ENCODE measurements around the gene KIF20A. TPM values are rescaled to one million over a fixed set of nuclear protein-coding genes. Genes with fewer than 3 reads are reported as not detected.

KIF20A gene
- polyA plus RNA-seq, 1 of the 3 experiments (the other 2 are of a cell fraction), result 16.0 TPM

- no peak for TF ChIP-seq FOSL2 (IDR thresholded peaks at IDR 0.05; ENCODE audit: borderline replicate concordance, low read depth)
- no peak for TF ChIP-seq TCF12 (IDR thresholded peaks at IDR 0.05)
- no peak for TF ChIP-seq CTCF (IDR thresholded peaks at IDR 0.05)
- no peak for TF ChIP-seq SMC3 (IDR thresholded peaks at IDR 0.05; ENCODE audit: low read depth, low read length)
- TF ChIP-seq IRF3 (IDR thresholded peaks at IDR 0.05; ENCODE audit: low read depth, low read length), result no peak
- no peak for TF ChIP-seq EP300 (IDR thresholded peaks at IDR 0.05; ENCODE audit: borderline replicate concordance in 1 of 2, low read depth in 1 of 2, low read length in 1 of 2)
- 0 out of 2 replicates have a peak, but pooled peaks have one; percentile 17 for TF ChIP-seq MAX (IDR thresholded peaks at IDR 0.05; ENCODE audit: low read depth)
- 0 out of 2 replicates have a peak, but pooled peaks have one; percentile 12 for TF ChIP-seq ELF1 (IDR thresholded peaks at IDR 0.05)
Observed at GRCh38 chr5:138138949-138139780, 39.7 kb upstream of the KIF20A start, which contains the start of gene NME5 (continued).

- no peaks in the 10 kb centered on the region for H3K27me3 ChIP-seq (ENCODE audit: insufficient read depth)
- peak overlapping the region; percentile 84 for H3K4me2 ChIP-seq
- 39% methylated on average over 3 of the region's 3 CpGs for WGBS (ENCODE audit: low lambda C conversion rate)
- H3K9ac ChIP-seq, result no peak overlapping the region
- H3K4me1 ChIP-seq (ENCODE audit: control insufficient read depth in 1 of 2, insufficient read depth in 2 of 2, low read depth in 1 of 2, low read length in 1 of 2), result no peaks in the 10 kb centered on the region
- TF ChIP-seq USF1 (IDR thresholded peaks at IDR 0.05; ENCODE audit: borderline replicate concordance, low read depth) (no peak), IRF3 (IDR thresholded peaks at IDR 0.05; ENCODE audit: low read depth, low read length) (no peak), JUND (IDR thresholded peaks at IDR 0.05) (no peak), USF2 (IDR thresholded peaks at IDR 0.05; ENCODE audit: borderline replicate concordance, low read depth, low read length) (no peak), PBX3 (IDR thresholded peaks at IDR 0.05) (no peak)
- ChIA-PET POLR2A (interaction anchor here (0.9 kb wide), 1 partner anchor 9 kb away, joined by 3 read pairs; no protein-coding TSS in a partner anchor), CTCF (interaction anchor here (0.6 to 2.0 kb wide), 8 partner anchors 10 to 361 kb away, joined by 3 to 14 read pairs (median 4); no protein-coding TSS in a partner anchor)
- H3K27ac ChIP-seq (ENCODE audit: low read depth in 2 of 2, low read length in 1 of 2), result peak overlapping the region in 1 of 2 experiments; percentile 12; a peak in 1 of 4 replicates
- no peaks in the 10 kb centered on the region for H3K9me3 ChIP-seq
- peak overlapping the region; percentile 97 for H2AFZ ChIP-seq (ENCODE audit: low read depth)
- H3K4me3 ChIP-seq (ENCODE audit: low read depth in 2 of 2, low read length in 1 of 2), result peak overlapping the region; percentile 77 to 80; a peak in 3 of 4 replicates
- H3K36me3 ChIP-seq (replicated peaks in 1 of 2; ENCODE audit: control insufficient read depth in 1 of 2, insufficient read depth in 2 of 2, low read length in 1 of 2), result no peaks in the 10 kb centered on the region
- DNase-seq, result no peak
- no peaks in the 10 kb centered on the region for H3K79me2 ChIP-seq (ENCODE audit: insufficient read depth)
- no peaks in the 10 kb centered on the region for H4K20me1 ChIP-seq (ENCODE audit: insufficient read depth)
- no peaks in the 10 kb centered on the region for H3K9me2 ChIP-seq
- H3F3A ChIP-seq (replicated peaks; ENCODE audit: insufficient read depth), result peaks cover 7% of the 10 kb centered on the region
Observed at GRCh38 chr5:138139781-138140090, 39.2 kb upstream of the KIF20A start.

All from SK-N-SH (cell line).